Measurements from ENCODE around the gene ANO7.

ANO7 gene

GRCh38 chr2:241244368-241244767 is 55.9 kb downstream of the ANO7 start:
- Histone ChIP-seq H3K9me3 (ENCODE audit: insufficient read depth, low read length) (no peaks in the 10 kb centered on the region), H3K36me3 (replicated peaks; ENCODE audit: low read depth, low read length) (peaks cover 60% of the 10 kb centered on the region), H3K27ac (ENCODE audit: low read length) (no peak overlapping the region), H4K20me1 (ENCODE audit: insufficient read depth, low read length) (no peaks in the 10 kb centered on the region), H2AFZ (ENCODE audit: low read depth, low read length) (no peak overlapping the region), H3K4me3 (ENCODE audit: low read length) (no peak overlapping the region), H3K4me1 (ENCODE audit: low read length) (peaks cover 7% of the 10 kb centered on the region; the same call in 1 of the 2 replicates), H3K9ac (ENCODE audit: low read length) (no peak overlapping the region), H3K27me3 (ENCODE audit: low read depth, low read length) (no peaks in the 10 kb centered on the region), H3K79me2 (ENCODE audit: low read length) (no peaks in the 10 kb centered on the region), H3K4me2 (ENCODE audit: low read length) (no peak overlapping the region)
- no peak for TF ChIP-seq EZH2phosphoT487 (IDR thresholded peaks at IDR 0.05; ENCODE audit: low read depth)
- TF ChIP-seq CTCF (IDR thresholded peaks at IDR 0.05; ENCODE audit: low read depth, low read length), result no peak

- H4K20me1 ChIP-seq (ENCODE audit: insufficient read depth, low read length), result no peaks in the 10 kb centered on the region
These were observed 59.8 kb downstream of the ANO7 start for GRCh38 chr2:241248289-241248688.

GRCh38 chr2:241248897-241249296 is 60.4 kb downstream of the ANO7 start:
- Histone ChIP-seq H3K27me3 (ENCODE audit: low read depth, low read length) (no peaks in the 10 kb centered on the region), H3K4me3 (ENCODE audit: low read length) (no peak overlapping the region), H3K36me3 (replicated peaks; ENCODE audit: low read depth, low read length) (peaks cover 66% of the 10 kb centered on the region), H3K4me2 (ENCODE audit: low read length) (no peak overlapping the region), H4K20me1 (ENCODE audit: insufficient read depth, low read length) (no peaks in the 10 kb centered on the region), H3K79me2 (ENCODE audit: low read length) (no peaks in the 10 kb centered on the region), H3K9me3 (ENCODE audit: insufficient read depth, low read length) (no peaks in the 10 kb centered on the region), H2AFZ (ENCODE audit: low read depth, low read length) (no peak overlapping the region), H3K4me1 (ENCODE audit: low read length) (peaks cover 4% of the 10 kb centered on the region; the same call in 1 of the 2 replicates), H3K9ac (ENCODE audit: low read length) (no peak overlapping the region), H3K27ac (ENCODE audit: low read length) (no peak overlapping the region)
- TF ChIP-seq EZH2phosphoT487 (IDR thresholded peaks at IDR 0.05; ENCODE audit: low read depth) (no peak), CTCF (IDR thresholded peaks at IDR 0.05; ENCODE audit: low read depth, low read length) (no peak)

More at GRCh38 chr2:241248289-241248688, 59.8 kb downstream of the ANO7 start:
- no peak overlapping the region for H2AFZ ChIP-seq (ENCODE audit: low read depth, low read length)
- no peak overlapping the region for H3K9ac ChIP-seq (ENCODE audit: low read length)
- H3K79me2 ChIP-seq (ENCODE audit: low read length), result no peaks in the 10 kb centered on the region
- TF ChIP-seq CTCF (IDR thresholded peaks at IDR 0.05; ENCODE audit: low read depth, low read length), result no peak
- H3K4me1 ChIP-seq (ENCODE audit: low read length), result peaks cover 7% of the 10 kb centered on the region; the same call in 1 of the 2 replicates
- H3K36me3 ChIP-seq (replicated peaks; ENCODE audit: low read depth, low read length), result peaks cover 66% of the 10 kb centered on the region
- no peak overlapping the region for H3K4me3 ChIP-seq (ENCODE audit: low read length)
- H3K27ac ChIP-seq (ENCODE audit: low read length), result no peak overlapping the region
- H3K9me3 ChIP-seq (ENCODE audit: insufficient read depth, low read length), result no peaks in the 10 kb centered on the region
- H3K27me3 ChIP-seq (ENCODE audit: low read depth, low read length), result no peaks in the 10 kb centered on the region
- no peak overlapping the region for H3K4me2 ChIP-seq (ENCODE audit: low read length)

GRCh38 chr2:241249654-241250053 is 61.2 kb downstream of the ANO7 start:
- H4K20me1 ChIP-seq (ENCODE audit: insufficient read depth, low read length), result no peaks in the 10 kb centered on the region
- H3K36me3 ChIP-seq (replicated peaks; ENCODE audit: low read depth, low read length), result peaks cover 67% of the 10 kb centered on the region
- no peak for TF ChIP-seq CTCF (IDR thresholded peaks at IDR 0.05; ENCODE audit: low read depth, low read length)
- TF ChIP-seq EZH2phosphoT487 (IDR thresholded peaks at IDR 0.05; ENCODE audit: low read depth), result no peak

More at GRCh38 chr2:241249654-241250053, 61.2 kb downstream of the ANO7 start:
- no peak overlapping the region for H3K4me2 ChIP-seq (ENCODE audit: low read length)
- no peaks in the 10 kb centered on the region for H3K27me3 ChIP-seq (ENCODE audit: low read depth, low read length)
- no peak overlapping the region for H3K27ac ChIP-seq (ENCODE audit: low read length)
- H3K79me2 ChIP-seq (ENCODE audit: low read length), result no peaks in the 10 kb centered on the region
- H3K4me1 ChIP-seq (ENCODE audit: low read length), result no peaks in the 10 kb centered on the region
- H3K4me3 ChIP-seq (ENCODE audit: low read length), result no peak overlapping the region
- no peak overlapping the region for H3K9ac ChIP-seq (ENCODE audit: low read length)
- no peak overlapping the region for H2AFZ ChIP-seq (ENCODE audit: low read depth, low read length)
- H3K9me3 ChIP-seq (ENCODE audit: insufficient read depth, low read length), result no peaks in the 10 kb centered on the region

Measured in OCI-LY3 (cell line).